NCI-H1930 (cell line): Measurements from ENCODE around the gene NTM.

Source experiments
- DNase-seq, 2 experiments: peaks; one replicate each; lab custom pipeline; 2025; lab: John Stamatoyannopoulos, UW

The NTM gene

DNA sequence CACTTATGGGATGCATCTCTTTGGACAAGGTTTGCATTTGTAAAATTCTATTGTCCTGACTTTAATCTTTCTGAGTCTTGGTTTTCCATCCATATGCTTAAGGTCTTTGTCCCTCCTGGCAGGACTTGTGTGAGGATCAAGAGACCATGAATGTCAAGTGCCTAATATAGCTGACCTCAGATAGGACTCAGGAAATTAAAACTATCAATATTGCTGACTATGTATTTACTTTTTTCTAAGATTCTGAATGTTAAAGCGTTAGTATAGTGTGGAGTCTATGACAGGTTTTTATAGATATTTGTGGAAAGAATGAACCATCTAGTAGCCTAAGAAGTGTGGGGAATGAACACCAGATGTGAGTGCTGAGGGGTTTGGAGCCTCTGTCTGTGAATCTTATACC, 637.8 kb downstream of the NTM start:
- DNase-seq: no peak

DNA sequence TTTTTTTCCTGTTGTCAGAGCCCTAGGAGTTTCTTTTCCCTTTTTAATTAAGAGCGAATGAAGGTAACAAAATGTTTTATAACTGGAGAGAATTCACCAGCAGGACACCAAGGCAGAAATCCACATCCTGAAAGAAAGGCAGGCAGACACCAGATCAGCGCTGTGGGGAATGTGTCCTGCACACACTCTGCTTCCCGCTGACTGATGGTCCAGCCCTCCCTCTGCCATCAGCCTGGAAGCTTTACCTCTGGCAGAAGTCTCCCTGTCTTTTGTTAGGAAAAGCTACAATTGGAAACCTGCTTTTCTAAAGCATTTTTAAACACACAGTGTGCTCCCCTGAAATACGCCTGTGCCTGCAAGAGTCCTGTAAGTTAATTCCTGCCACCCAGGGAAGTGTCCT, 638.5 kb downstream of the NTM start:
- DNase-seq: no peak

DNA sequence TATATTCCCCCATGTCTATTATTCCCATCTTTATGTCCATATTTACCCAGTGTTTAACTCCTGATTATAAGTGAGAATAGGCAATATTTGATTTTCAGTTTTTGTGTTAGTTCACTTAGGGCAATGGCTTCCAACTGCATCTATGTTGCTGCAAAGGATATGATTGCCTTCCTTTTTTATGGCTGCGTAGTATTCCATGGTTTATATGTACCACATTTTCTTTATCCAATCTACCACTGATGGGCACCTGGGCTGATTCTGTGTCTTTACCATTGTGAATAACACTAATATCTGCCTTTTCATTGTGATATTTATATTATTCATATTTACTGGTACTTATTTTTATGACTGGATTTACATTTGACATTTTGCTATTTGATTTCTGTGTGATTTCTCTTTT, 649.6 kb downstream of the NTM start:
- no peak for DNase-seq

DNA sequence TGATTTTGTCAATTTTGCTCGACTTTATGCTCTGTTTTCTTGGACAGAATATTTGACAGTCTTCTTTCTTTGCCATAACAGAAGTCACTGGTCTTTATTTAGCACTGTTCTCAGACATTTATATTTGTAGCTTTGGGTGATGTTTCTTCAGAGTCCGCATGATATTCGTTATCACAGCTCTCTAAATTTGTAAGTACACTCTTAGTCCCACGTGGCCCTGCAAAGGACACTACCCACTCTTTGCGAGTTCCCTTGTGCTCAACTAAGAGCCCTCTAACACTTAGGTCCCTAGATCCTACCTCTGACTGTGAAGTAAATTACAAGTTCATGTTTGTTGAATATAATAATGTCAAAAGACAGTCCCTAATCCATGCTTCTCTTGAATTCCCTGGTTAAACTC, 651.9 kb downstream of the NTM start:
- no peak for DNase-seq

DNA sequence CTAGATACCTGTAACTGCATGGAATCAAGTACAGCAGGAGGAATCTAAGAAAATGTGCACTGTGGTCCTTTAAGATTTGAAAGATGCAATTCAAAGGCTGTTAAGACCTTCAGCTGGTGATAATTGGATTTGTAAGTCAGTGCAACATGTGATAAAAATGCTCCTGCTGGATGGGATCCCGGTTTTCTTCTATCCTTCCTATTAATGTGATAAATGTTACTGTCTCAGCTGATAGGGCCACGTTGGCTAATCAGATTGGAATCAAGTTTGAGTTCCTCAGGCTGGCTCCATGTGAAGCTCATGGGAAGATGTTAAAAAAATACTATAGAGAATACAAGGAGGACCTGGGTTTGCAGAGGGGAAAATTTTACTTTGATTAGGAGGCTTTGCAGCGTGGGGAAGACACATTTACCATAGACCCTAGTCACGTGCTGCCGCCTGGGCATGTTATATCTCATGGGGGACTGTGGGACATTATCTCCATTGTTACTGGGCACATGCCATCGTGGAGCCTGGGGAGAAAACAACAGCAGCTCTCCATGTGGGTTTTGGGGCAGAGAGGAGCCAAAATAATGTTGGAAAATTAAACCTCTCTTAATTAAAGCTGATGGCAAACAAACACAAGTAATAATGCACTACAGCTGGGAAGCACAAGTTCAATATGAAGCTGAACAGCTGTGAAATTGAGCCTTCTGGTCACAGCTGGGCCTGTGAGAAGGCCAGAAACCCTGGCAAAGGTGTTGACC, 652.5 kb downstream of the NTM start:
- DNase-seq: no peak

DNA sequence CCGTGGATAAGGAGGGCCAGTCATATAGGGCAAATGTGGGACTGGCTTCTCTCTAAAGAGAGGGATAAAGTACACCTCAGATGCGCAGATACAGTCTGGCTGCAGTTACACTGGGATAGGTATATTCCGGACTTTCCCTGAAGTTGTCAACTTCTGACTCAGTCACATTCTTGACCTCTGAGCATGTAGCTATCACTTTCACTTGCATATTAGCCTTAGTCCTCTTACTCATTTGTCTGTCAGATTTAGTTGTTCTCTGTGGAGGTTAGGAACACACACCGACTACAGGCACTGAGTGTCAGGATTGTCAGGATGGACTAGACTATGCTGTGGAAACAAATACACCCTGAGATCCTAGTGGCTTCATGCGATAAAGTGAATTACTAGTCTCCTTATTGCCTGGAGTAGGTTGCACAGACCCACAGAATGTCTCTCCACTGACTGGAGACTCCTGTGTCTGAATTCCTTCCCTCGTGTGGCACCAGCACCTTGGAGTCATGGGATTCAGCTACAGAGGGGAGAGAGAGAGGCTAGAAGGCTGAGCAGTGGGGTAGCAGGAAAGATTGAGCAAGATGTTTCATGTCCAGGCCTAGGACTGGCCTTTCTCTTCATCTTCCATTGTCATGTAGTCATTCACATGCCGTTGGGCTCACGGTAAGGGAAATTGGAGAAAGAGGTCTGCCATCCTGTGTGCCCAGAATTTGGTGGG, 654.3 kb downstream of the NTM start:
- no peak for DNase-seq

DNA sequence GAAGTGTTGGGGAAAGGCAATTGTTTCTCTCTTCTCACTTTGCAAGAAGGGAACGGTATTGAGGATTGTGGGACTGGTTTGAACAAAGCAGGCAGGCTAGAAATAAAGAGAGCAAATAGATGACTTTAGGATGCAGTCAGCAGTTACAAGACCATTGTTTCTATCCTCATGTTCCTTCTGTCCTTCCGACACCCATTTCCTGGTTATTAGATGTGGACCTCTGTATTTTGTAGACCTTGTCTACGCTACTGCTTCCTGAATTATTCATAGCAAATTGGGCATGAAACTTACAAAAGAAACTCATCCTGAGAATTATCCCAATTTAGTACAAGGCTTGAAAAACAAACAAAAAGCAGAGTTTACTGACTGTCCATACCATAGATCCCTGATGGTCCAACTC, 656.3 kb downstream of the NTM start:
- no peak for DNase-seq

DNA sequence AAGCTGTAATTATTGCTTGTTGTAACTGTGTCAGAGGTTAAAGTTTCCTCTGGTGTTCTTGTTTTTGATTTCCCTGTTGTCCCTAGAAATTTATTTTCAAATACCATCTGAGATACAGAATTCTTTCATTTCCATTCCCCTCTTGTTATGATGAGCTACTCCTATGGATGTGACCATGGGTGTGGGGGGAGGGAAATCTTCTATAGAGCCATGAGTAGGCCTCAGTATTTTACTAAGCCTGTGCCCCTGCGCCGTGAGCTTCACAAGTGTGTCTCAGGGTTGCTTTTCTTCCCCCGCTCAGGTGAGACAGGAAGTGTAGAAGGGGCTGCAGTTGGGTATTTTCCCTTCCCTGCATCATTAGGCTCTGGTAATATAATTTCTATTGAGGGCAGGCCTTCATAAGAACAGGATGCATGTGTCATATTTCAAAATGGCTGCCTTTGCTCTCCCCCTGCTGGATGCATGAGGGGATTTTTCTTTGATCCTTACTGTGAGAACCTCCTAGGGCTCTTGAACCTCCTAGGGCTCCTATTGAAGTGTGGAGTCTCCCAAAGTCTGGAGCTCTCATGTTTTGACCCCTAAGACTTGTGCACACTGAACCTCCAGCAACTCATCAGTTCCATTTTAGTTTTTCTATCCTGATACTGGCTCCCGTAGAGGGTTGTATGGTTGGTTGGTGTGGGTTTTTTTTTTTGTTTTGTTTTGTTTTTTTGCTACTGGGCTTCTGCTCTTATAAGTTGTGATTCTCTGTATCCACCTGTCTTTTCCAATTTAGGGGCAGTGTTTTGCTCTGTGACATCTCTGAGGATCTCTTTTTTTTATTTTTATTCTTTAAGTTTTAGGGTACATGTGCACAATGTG, 658.2 kb downstream of the NTM start:
- DNase-seq: peak in 1 of 2 experiments; percentile 1

DNA sequence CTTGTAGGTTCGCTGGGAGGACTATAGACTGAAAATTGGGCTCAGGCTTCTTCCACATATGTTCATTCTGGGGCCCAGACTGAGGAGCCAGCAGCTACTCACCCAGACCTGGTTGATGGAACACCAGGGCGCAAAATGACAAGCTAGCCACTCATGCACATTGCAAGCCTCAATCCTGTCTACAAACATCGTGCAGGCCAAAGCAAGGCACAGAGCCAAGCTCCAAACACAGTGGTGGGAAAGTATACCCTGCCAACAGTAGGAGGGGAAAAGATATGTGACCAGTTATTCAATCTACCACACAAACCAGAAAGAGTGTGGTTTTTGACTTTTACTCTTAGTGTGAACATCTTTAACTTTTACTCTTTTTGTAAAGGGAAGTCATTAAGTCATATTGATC, 660.5 kb downstream of the NTM start:
- no peak for DNase-seq

DNA sequence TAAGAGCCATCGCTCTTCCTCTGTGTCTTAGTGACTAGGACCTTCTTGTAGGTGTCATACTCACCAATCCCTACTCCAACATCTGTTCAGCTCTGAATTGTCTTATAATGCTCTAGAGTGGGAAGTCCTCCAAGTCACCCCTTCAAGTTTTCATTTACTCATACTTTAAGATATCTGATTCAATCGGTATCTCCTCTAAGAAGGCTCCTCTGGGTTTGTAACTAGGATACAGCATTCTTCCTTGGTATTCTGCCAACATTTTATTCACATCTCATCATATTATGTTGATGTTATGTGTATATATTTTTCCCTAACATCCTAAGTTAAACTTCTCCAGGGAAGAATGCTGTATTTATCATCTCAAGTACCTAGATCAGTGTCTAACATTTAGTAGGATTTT, 662.1 kb downstream of the NTM start:
- DNase-seq: no peak

DNA sequence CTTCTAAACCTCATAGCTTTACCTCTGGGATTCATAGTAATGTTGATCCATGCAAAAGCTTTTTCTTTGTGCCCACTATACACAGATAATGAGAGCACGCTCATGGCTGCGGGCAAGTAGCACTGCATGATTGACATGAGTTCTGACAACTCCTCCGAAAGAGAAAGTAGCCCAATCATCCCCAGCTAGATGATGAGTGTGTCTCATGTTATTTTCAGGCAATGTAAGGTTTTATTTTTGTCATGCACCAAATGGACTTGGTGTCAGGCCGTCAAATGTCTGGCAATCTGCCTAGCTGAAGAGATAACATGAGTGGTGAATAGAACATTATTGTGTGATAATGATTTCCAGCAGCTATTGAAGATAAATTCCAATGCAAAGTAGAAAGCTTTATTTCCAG, 662.6 kb downstream of the NTM start:
- DNase-seq: no peak

DNA sequence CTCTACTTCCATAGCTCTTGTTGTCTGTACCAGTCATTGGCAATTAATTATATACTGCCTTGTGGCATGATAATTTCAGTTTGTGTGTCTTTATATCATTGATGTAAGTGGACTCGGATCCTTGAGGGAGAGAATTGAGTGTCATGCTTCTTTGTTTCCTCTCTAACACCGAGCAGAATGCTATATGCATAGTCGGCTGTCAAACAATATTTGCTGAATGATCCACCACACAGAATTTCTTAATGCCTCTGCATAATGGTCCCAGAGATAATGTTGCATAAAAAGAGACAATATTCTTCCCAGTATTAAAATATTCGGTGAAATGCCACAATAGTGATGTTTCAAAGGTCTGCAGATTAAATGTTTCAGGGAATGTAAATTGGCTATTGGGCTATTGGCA, 664.8 kb downstream of the NTM start:
- DNase-seq: no peak

DNA sequence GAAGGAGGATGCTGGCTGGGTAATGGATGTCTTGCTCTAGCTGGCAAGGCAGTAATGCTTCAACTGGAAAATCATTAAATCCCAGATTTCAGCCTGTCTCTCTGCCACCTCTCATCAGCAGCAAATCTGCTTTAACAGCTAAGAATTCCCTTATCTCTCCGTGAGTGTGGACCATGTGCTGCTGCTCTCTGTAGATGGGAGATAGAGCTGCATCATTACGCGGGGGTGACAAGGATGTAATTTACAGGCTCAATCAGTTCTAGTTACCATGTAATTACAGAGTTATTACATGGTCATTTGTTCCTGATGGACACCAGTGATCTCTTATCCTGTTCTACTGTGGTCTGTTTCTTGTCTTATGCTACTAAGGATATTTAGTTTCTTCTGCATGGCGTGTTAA, 665.4 kb downstream of the NTM start:
- no peak for DNase-seq

DNA sequence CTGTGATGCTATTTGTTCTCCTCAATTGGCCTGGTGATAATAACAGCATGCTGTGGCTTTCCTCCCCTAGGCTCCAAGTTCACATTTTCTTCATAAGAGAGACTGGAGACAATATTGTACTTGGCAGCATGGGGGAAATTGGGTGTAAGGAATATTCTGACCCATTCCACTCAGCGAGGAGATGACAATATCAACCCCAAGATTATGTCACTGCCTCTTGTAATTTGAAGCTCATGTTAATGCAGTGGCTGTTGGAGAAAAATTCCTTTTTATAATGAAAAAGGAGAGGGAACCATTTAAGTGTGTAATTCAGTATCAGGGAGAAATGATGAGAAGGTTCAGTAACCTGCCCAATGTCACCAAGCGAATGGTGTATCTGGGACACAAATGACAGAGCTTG, 665.8 kb downstream of the NTM start:
- no peak for DNase-seq

DNA sequence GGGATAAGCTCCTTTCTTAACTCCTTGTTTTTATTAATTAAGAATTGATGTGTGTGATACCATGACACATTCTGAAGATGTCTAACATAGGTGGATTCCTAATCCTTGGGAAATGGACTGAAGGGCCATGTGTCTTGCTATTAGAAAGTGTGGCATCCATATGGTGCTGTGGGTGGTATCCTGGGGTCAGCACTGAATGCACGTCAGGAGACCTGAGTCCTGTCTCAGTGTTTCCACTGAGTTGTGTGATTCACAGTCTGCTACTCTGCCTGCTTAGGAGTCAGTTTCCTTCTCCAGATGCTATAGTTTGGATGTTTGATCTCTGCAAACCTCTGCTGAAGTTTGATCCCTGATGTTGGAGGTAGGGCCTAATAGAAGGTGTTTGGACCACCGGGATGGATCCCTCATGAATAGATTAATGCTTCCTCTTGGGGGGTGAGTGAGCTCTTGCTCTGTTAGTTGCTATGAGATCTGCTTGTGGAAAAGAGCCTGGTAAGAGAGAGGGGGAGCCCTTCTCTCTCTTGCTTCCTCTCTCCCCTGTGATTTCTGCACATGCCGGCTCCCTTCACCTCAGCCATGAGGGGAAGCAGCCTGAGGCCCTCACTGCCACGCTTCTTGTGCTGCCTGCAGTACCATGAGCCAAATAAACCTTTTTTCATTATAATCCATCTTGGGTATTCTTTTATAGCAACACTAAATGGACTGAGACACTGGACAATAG, 666.5 kb downstream of the NTM start:
- DNase-seq: no peak

DNA sequence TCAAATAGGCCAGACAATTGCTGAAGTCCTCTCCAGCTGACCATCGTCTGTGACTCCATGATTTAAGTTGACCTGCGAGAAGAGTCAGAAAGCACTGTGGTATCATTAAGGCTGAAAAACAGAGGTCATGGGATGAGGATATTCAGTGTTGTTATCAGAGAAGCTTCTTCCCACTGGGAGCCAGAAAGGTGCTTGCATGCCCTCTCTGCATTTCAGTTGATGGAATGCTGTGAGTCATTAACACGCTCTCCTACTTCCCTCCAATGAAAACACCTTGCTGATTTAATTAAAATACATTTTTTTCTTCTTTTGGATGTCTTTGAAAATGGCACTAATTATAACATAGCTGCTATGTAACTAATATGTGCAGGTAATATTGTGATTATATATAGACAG, 667.0 kb downstream of the NTM start:
- DNase-seq: no peak

DNA sequence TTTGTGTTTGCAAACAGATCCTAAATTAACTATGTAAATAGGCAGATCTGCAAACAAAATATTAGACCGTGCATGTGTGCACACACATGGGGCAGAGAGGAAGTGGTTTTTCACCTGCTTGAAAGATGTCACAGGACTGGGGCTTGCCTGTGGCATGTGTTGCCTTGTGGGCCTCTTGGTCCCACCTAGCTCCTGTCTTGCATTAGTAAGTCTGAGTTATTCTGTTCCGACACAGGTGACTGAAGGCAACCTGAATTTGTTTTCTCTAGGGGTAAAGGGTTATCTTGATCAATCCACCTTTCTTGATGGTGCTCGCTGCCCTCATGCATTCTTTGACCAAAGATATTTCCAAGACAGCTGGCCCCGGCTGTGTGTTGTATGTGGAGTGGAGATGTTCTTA, 667.5 kb downstream of the NTM start:
- DNase-seq: no peak

DNA sequence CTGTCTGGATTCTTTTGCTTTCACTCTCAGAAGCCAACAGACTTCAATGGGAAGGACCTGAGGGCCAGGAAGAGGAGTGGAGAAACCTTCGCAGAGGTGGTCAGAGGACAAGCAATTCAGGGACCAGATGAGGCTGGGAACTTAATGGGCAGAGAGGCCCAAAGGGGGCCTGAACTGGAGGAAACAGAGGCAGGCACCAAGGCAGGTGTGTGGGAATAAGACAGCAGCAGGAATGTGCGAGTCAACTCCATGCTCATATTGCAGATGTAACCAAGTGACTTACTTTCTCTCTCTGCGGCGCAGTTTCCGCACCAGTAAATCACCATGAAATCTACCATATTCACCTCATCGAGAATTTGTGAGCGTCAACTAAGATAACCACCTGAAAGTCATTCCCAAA, 669.1 kb downstream of the NTM start:
- no peak for DNase-seq

DNA sequence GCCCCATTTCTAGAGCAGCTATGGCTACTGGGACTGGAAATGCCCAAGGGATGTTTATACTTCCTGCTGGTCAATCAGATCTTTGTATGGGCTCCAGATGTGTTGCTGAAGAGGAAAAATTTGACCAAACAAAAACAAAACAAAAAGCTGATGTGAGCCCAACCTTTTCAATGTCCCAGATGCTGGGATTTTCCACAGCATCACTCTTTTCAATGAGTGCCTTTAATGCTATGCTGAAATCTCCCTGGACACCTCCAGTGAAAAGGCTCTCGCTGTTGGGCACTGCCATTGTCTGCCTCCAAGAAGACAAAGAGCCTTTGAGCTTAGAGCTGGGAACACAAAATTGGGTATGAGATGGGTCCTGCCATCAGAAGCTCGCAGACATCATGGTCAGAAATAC, 671.9 kb downstream of the NTM start:
- DNase-seq: no peak

DNA sequence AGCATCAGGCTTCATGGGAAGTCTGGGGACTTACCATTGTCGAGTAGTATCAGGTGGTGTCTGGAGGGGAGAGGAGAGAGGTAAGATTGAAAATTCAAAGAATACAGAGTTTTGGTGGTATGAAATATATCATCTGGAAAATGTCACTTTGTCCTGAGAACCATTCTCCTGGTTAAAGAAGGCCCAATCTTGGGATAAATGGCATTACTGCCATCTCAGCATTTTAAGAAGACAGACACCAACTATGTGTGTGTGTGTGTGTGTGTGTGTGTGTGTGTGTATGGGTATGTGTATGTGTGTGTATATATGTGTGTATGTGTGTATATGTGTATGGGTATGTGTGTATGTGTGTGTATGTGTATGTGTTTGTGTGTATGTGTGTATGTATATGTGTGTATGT, 673.3 kb downstream of the NTM start:
- no peak for DNase-seq

DNA sequence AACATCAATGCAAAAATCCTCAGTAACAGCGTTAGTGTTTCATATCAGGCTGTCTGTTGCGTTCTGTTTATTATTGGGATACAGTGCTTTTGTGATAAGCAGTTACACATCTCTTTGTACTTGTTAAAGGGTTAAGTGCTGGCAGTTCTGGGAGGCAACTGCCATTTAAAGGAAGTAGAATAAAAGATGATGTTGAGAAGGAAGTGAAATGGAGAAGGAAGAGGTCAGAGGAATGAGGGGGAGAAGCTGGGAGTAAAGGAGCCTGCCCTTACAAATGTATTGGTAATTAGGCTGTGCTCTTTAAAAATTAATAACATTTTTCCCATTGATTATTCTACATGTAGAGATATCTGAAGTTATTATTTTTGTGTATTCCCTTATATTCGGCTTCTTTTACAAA, 674.7 kb downstream of the NTM start:
- DNase-seq: no peak

DNA sequence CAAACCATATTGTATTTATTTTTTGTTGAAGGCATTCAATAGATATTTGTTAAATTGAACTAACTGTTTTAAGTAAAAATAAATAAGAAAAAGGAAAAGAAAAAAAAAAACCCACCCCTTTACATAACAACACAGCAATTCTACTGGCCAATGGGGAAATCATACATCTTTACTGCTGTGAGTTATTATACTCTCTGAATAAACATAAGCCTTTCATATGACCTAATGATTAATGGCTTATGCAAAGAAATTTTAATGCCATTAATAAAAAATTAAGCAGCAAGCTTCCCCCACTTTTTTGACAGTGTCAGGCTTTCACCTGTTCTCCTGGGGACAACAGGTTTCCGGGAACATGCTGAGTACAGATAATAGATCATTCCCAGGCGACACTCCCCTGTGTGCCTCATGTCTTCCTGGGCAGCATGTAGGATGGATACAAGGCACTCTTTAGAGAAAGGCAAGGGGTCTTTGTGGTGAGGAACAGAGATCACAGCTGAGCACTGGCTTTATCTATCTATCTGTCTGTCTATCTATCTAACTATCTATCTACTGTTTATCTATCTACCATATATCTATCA, 676.0 kb downstream of the NTM start:
- DNase-seq: no peak
